Right cardiac atrium (tissue), 5 donors: Measurements from ENCODE around the gene ITGB5. TPM values are rescaled to one million over a fixed set of nuclear protein-coding genes. Genes with fewer than 3 reads are reported as not detected.

Experiments
- ATAC-seq, 2 donors: fragments of 200-7000 bp; cut with Tn5 transposase; one replicate each; pipeline versions ENCODE4 v1.8.0 to v1.9.1; 2020; ENCODE audit warnings: moderate library complexity in 2 of 2, mild to moderate bottlenecking in 1 of 2
- DNase-seq, 3 donors: peaks; one replicate each; pipeline ENCODE4 v3.0.0-alpha.2; 2020
- H3K27ac ChIP-seq: one replicate; pipeline ENCODE4 v1.5.1; 2013; ENCODE audit warnings: mild to moderate bottlenecking, low read length, control low read depth, moderate library complexity
- H3K27me3 ChIP-seq: one replicate; pipeline ENCODE4 v1.6.1; 2013; ENCODE audit not compliant: control insufficient read depth, insufficient read depth
- H3K4me1 ChIP-seq: one replicate; pipeline ENCODE4 v1.6.1; 2013; ENCODE audit warnings: low read length; ENCODE audit not compliant: control insufficient read depth, insufficient read depth
- H3K4me3 ChIP-seq: one replicate; pipeline ENCODE4 v1.5.1; 2013; ENCODE audit warnings: low read length, control low read depth
- H3K9me3 ChIP-seq: one replicate; pipeline ENCODE4 v1.6.1; 2013; ENCODE audit warnings: low read length; ENCODE audit not compliant: control insufficient read depth
- WGBS: extraction: QIAGEN DNeasy Blood & Tissue Kit; methylation state at CpG from one replicate; pipeline ENCODE4 v1.1.7; 2013; 5-methylcytosine and 5-hydroxymethylcytosine counted together
- intact Hi-C, 4 donors: fragments of 100-400 bp; cut with DNase I; formaldehyde crosslinking; loops; one replicate each; pipeline versions ENCODE4 v1.11.0 to v1.14.0; 2022 to 2023
- polyA plus RNA-seq: library from polyadenylated mRNA; stranded (reverse); fragments of 200-250 nt; gene quantifications from one replicate; pipeline ENCODE4 v1.2.3, GENCODE V29; 2013
- total RNA-seq, 4 donors: library from RNA; stranded (reverse); fragmentation: NEBNext Ultra II Directional; extraction: Animal tissue kit (Norgen Biotek cat#: 25700); gene quantifications; one replicate each; pipeline ENCODE4 v1.2.1, GENCODE V29; 2021
- donor health status: healthy with polysubstance abuse.
- donor health status: DM: no; HTN: yes; CAD: no.
- donor health status: DM: no; HTN: no; CAD: no.
- donor health status: DM: no; HTN: yes; CAD: no; lungs with severe emphysema.
- donor health status: DM: yes; HTN: yes; CAD: no.

ITGB5 gene
- total and polyA plus RNA-seq, 5 donors, result 39.0 to 170 (median 115) TPM

DNA sequence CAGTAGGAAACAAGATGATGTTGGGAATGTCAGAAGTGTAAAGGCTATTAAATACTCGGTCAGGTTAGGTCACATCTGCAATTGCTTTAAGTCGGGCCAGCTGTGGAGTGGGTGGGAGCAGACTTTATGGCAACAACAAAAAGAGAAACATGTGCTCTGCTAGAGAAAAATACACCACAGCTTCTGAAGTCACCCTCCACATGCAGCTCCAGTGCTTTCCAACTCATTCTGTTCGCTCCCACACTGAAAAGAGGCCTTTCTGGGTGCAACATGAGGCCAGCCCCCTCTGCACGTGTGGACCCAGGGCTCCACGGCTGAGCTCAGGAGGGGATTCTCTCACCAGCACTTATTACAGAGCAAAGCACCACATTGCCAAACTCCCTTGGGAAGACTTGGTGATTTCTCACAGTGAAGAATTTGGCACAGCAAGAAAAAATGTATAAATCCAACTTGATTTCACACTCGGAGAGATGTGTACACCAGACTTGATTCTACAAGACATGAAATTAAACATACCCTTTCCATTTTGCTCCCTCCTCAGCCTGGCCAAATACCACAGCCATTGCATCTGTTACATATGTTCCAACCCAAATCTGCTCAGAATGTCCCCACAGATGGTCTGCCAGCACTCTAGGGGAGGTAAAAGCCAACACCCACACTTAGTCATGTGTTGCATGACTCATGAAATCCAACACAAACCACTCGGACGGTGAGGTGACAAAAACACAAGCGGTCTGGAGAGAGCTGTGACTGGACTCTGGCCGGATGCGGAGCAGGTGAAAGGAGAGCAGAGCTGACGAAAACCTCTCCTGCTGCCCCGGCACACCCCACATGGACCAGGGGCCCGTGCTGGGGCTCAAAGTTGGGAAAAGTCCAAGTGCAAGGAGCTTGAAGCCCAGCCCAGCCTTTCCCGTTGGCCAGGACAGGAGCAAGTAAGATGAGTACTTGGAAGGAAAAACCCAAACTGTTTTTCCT is 74.6 kb downstream of the ITGB5 start:
- intact Hi-C loops, result no loop called here
- peaks cover 20% of the 10 kb centered on the region for H3K4me1 ChIP-seq
- H3K27ac ChIP-seq, result peak overlapping the region; percentile 93
- ATAC-seq, result peak; percentile 84 to 87
- H3K4me3 ChIP-seq, result no peak overlapping the region
- H3K9me3 ChIP-seq, result no peaks in the 10 kb centered on the region
- no peaks in the 10 kb centered on the region for H3K27me3 ChIP-seq
- DNase-seq, result peak; percentile 72 to 84 (median 74)
- 43% methylated on average over 15 of the region's 15 CpGs for WGBS

DNA sequence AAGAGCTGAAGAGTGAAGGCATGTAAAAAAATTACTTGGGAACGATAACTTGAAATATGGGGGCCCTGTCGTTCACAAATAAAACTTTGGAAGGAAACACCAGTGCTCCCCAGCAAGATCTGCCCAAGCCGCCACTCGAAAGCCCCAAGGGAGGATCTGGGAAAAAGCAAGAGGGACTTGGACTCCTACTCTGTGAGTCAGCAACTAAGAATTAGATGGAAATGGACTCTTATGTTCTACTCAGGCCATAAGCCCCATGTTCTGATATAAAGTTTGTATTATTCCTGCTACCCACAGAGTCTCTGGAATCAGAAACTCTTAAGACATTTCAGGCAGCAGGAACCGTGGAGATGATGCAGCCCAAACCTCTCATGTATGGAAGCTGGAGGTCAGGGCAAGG is 75.7 kb downstream of the ITGB5 start:
- intact Hi-C loops, result no loop called here
- DNase-seq (peak in 1 of 3 donors; percentile 58), ATAC-seq (peak; percentile 51 to 70)
- H3K9me3 ChIP-seq, result no peaks in the 10 kb centered on the region
- peaks cover 20% of the 10 kb centered on the region for H3K4me1 ChIP-seq
- H3K4me3 ChIP-seq, result no peak overlapping the region
- 54% methylated on average over 5 of the region's 5 CpGs for WGBS
- H3K27me3 ChIP-seq, result no peaks in the 10 kb centered on the region
- peak overlapping the region; percentile 93 for H3K27ac ChIP-seq

DNA sequence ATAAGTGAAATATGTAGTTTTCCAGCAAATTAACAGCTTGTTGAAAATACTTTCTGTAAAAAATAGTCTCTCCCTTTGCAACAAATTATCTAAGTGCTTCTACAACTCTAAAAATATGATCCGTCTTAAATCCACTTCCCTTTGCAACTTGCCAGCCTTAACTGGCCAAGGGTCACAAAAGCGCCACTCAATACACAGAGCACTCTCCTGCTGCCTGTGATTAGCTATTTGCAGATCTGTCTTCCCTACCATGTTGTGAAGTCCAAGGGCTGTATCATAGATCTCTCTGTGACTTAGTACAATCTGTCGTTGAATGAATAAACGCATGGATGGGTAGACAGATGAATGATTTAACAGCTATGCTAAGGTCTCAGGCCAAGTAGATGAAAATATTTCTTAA is 76.2 kb downstream of the ITGB5 start:
- intact Hi-C loops, result no loop called here
- WGBS, result 43% methylated on average over 4 of the region's 4 CpGs
- ATAC-seq (peak; percentile 23 to 47), DNase-seq (no peak)
- H3K9me3 ChIP-seq, result no peaks in the 10 kb centered on the region
- H3K4me3 ChIP-seq, result no peak overlapping the region
- peak overlapping the region; percentile 79 for H3K27ac ChIP-seq
- H3K4me1 ChIP-seq, result peaks cover 20% of the 10 kb centered on the region
- no peaks in the 10 kb centered on the region for H3K27me3 ChIP-seq

DNA sequence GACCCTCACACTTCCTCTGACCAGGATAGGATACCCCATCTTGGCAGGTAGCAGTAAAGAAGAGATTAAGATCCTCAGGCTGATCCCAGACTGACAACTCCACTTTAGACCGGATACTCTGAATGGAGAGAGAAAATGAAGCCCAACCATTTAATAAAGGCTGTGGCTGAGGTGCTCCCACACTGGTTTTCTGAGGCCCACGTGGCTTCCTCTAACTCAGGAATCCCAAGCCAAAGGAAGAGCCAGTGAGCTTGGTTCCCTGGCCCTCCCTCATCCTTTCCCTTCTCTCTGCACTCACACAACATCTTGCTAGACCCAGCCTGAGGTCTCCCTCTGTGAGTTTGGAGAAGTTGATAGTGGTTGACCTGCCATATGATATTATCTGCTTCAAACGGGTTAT is 78.1 kb downstream of the ITGB5 start:
- no peak for DNase-seq
- Histone ChIP-seq H3K27me3 (no peaks in the 10 kb centered on the region), H3K4me3 (no peak overlapping the region), H3K9me3 (no peaks in the 10 kb centered on the region), H3K4me1 (peaks cover 17% of the 10 kb centered on the region), H3K27ac (no peak overlapping the region)
- ATAC-seq, result no peak
- WGBS, result 42% methylated on average over 3 of the region's 3 CpGs
- intact Hi-C loops, result no loop called here

DNA sequence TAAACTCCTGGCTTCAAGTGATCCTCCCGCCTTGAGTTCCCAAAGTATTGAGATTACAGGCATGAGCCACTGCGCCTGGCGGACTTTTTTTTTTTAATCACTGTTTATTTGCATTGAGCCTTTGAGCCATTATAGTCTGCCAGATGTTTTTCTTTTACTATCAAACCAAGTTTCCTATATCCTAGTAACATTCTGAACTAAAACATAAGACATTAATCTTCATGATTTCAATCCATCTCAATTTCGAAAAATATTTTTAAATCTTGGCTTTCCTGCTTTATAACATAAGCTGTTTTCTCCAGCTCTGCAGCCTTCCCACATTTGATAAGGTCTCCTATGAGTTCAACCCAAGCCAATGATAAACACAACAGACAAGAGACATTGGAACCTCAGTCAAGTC is 81.5 kb downstream of the ITGB5 start:
- intact Hi-C loops, result no loop called here
- WGBS, result 67% methylated on average over 4 of the region's 4 CpGs

DNA sequence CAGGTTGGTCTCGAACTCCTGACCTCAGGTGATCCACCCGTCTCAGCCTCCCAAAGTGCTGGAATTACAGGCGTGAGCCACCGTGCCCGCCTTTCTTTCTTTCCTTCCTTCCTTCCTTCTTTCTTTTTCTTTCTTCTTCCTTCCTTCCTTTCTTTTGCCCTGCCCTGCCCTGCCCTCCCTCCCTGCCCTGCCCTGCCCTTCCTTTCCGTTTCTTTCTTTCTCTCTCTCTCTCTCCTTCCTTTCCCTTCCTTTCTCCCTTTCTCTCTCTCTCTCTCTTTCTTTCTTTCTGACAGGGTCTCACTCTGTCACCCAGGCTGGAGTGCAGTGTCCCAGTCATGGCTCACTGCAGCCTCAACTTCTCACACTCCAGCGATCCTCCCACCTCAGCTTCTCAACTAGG is 82.3 kb downstream of the ITGB5 start:
- intact Hi-C loops, result no loop called here
- 75% methylated on average over 7 of the region's 7 CpGs for WGBS
- H3K4me1 ChIP-seq, result peaks cover 29% of the 10 kb centered on the region

More for the DNA sequence above, 81.5 kb downstream of the ITGB5 start:
- no peak overlapping the region for H3K27ac ChIP-seq
- DNase-seq (no peak), ATAC-seq (no peak)
- H3K27me3 ChIP-seq, result no peaks in the 10 kb centered on the region
- H3K9me3 ChIP-seq, result no peaks in the 10 kb centered on the region
- no peak overlapping the region for H3K4me3 ChIP-seq
- H3K4me1 ChIP-seq, result peaks cover 21% of the 10 kb centered on the region

DNA sequence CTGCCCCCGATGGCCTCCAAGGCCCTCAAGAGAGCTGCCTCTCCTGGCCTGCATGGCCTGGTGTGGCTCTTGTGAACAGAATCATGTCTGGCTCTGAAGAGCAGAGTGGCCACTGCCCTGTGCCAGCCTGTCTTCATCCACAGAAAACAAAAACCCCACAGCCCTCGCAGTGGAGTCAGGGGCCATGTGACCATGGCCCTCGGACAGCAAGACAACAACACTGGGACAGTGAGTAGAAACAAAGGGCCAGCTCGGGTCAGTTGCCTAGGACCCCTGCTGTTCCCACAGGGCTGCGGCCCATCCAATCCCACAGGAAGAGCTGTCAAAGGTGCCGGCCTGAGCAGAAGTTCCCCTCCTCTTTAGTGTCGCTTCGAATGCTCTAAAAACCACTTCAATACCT is 84.5 kb downstream of the ITGB5 start:
- WGBS, result 80% methylated on average over 8 of the region's 8 CpGs
- Histone ChIP-seq H3K4me1 (peaks cover 27% of the 10 kb centered on the region), H3K4me3 (no peak overlapping the region), H3K27ac (peak overlapping the region; percentile 15), H3K27me3 (no peaks in the 10 kb centered on the region), H3K9me3 (no peaks in the 10 kb centered on the region)
- ATAC-seq (no peak), DNase-seq (no peak)
- intact Hi-C loops, result no loop called here

More for the DNA sequence above, 82.3 kb downstream of the ITGB5 start:
- DNase-seq (no peak), ATAC-seq (no peak)
- no peaks in the 10 kb centered on the region for H3K9me3 ChIP-seq
- H3K27me3 ChIP-seq, result no peaks in the 10 kb centered on the region
- H3K27ac ChIP-seq, result no peak overlapping the region
- H3K4me3 ChIP-seq, result no peak overlapping the region

DNA sequence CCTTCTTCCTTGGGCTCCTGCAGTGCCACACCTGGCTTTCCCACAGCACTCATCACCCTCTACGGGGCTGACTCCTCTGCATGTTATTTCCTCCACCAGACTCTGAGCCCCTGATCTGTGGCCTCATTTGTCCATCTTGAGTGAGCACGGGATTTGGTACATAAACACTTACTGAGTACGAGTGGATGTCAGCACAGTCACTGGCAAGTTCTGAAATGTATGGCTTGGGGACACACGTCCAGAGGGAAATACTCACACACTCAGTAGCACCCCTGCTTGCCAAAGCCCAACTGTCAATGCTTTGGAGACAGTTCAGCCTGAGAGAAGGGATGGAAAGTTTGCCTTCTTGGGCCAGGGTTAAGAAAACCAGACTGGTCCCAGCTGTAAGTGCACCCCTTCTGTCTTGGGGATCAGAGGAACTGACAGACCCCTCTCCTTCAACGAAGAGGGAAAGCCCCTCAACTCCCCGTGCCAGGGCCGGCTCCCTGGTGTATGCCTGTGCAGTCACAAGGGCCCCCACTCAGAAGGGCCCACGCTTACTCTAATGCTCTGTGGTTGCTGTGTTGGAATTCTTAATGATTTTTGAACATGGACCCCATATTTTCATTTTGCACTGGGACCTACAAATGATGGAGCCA is 85.0 kb downstream of the ITGB5 start:
- ATAC-seq, result peak; percentile 40 to 51
- H3K27me3 ChIP-seq, result no peaks in the 10 kb centered on the region
- H3K9me3 ChIP-seq, result no peaks in the 10 kb centered on the region
- DNase-seq, result no peak
- no peak overlapping the region for H3K4me3 ChIP-seq
- 64% methylated on average over 8 of the region's 8 CpGs for WGBS
- intact Hi-C loops, result no loop called here
- H3K27ac ChIP-seq, result peak overlapping the region; percentile 54
- peaks cover 27% of the 10 kb centered on the region for H3K4me1 ChIP-seq

DNA sequence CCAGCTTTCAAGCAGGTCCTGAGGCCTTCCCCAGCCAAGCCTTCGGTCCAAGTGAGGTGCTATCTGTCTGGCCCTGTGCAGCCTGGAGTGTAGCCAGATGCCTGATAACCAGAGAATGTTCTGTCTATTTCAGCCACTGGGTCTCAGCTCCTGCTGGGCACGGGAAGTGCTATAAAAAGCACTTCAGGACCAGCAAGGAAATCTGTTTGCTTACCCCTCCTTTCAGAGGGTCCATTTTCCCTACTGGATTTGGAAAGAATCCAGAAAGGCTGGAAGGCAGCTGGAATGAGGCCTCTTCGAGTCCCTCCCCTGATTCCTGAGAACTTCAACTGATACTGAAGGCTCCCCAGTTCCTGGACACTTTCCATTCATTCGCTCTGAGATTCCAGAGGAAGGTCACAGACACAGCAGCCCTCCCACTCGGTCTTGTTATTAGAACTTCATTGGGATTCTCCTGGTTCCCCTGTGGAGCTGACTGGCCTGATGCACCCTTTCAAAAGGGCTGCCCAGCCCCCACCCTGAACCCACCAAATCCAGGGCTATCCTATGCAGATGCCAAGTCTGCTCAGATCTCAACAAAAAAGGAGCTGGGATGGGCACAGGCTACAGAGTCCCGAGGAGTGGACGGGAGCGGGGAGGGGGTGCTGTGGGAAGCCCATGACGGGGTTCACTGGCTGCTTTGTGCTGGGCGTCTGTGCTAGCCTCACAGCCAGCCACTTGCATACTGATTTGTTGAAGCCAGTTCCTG is 86.5 kb downstream of the ITGB5 start:
- WGBS, result 25% methylated on average over 10 of the region's 10 CpGs
- H3K4me1 ChIP-seq, result peaks cover 27% of the 10 kb centered on the region
- no peak overlapping the region for H3K4me3 ChIP-seq
- H3K27ac ChIP-seq, result peak overlapping the region; percentile 54
- DNase-seq (peak; percentile 69 to 90 (median 84)), ATAC-seq (peak; percentile 84 to 86)
- intact Hi-C loops, result no loop called here
- H3K27me3 ChIP-seq, result no peaks in the 10 kb centered on the region
- no peaks in the 10 kb centered on the region for H3K9me3 ChIP-seq

DNA sequence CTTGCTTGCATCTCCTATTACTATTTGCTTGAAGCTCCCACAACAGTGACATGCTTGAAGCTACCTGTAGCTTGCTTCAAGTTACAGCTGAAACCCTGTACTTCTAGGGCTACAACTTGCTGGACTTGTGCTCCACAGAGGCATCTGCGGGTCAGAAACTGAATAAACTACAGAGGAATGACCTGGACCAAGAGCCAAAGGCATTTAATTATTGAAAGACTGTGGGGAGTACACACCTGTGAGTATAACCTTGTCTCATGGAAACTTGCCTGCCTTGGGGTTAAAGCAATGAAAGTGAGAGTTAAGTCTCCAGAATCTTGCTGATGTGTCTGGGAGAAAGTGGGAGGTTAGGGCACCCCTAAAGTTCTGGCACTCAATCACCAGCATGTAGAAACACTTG is 87.1 kb downstream of the ITGB5 start:
- DNase-seq, result no peak
- Histone ChIP-seq H3K9me3 (no peaks in the 10 kb centered on the region), H3K4me3 (no peak overlapping the region), H3K27me3 (no peaks in the 10 kb centered on the region), H3K4me1 (peaks cover 27% of the 10 kb centered on the region), H3K27ac (peak overlapping the region; percentile 54)
- ATAC-seq, result no peak
- whole genome bisulfite sequencing, result 87% methylated on average over 1 of the region's 1 CpG
- intact Hi-C loops, result no loop called here

DNA sequence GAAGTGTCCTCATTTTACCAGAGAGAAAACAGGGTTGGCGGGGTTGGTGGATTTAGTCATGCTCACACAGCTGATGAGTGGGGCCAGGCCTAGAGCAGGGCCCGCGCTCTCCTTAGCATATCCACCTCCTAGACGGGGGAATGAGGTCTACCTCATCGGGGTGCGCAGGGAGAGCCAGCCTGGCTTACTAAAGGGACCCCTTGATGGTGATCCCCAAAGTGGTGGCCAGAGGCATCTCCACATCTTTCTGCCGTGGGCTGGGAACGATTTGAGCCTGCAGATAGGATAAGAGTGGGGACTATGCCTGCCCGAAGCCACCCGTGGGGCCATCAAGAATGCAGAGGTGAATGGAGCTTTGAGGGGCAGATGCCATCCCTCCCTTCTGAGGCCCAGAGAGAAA is 87.5 kb downstream of the ITGB5 start:
- Histone ChIP-seq H3K9me3 (no peaks in the 10 kb centered on the region), H3K4me3 (no peak overlapping the region), H3K27me3 (no peaks in the 10 kb centered on the region), H3K4me1 (peaks cover 27% of the 10 kb centered on the region), H3K27ac (peak overlapping the region; percentile 54)
- no peak for DNase-seq
- intact Hi-C loops, result no loop called here
- 90% methylated on average over 10 of the region's 10 CpGs for WGBS
- no peak for ATAC-seq
